Left ventricle myocardium superior (tissue), 1 donor: ENCODE data around the gene GSAP. TPM values are rescaled to one million over a fixed set of nuclear protein-coding genes. Genes with fewer than 3 reads are reported as not detected.

Experiments used
- ATAC-seq: fragments of 200-7000 bp; cut with Tn5 transposase; one replicate; pipeline ENCODE4 v1.9.1; 2020; ENCODE audit warnings: mild to moderate bottlenecking, moderate library complexity
- DNase-seq: peaks from one replicate; pipeline ENCODE4 v3.0.0-alpha.2; 2020
- intact Hi-C: fragments of 100-400 bp; cut with micrococcal nuclease; formaldehyde crosslinking; loops from one replicate; pipeline ENCODE4 v1.11.0; 2022
- total RNA-seq: library from RNA; stranded (reverse); fragmentation: NEBNext Ultra II Directional; extraction: Animal tissue kit (Norgen Biotek cat#: 25700); gene quantifications from one replicate; pipeline ENCODE4 v1.2.1, GENCODE V29; 2021
- donor health status: DM: no; HTN: yes; CAD: no; lungs with severe emphysema.

Gene GSAP
- total RNA-seq, 1 donor from 2014 or later: 7.8 TPM

GRCh38 chr7:77443042-77443441 is 26.9 kb upstream of the GSAP start:
- intact Hi-C loops: no loop called here
- ATAC-seq (no peak), DNase-seq (no peak)

GRCh38 chr7:77442636-77443035 is 26.5 kb upstream of the GSAP start:
- DNase-seq: no peak
- no peak for ATAC-seq
- intact Hi-C loops: no loop called here

- ATAC-seq: no peak
- intact Hi-C loops: loop anchor here (2.0 kb wide), 1 partner anchor 32 kb away; no protein-coding TSS in a partner anchor
- no peak for DNase-seq
Observed at GRCh38 chr7:77441046-77441445, 24.9 kb upstream of the GSAP start.

- intact Hi-C loops: no loop called here
- peak; percentile 91 for ATAC-seq
- DNase-seq: peak; percentile 40
Observed at GRCh38 chr7:77439572-77439971, 23.4 kb upstream of the GSAP start.

- intact Hi-C loops: no loop called here
Observed at GRCh38 chr7:77438131-77438530, 22.0 kb upstream of the GSAP start.

GRCh38 chr7:77434570-77435275 is 18.6 kb upstream of the GSAP start:
- intact Hi-C loops: no loop called here

More at GRCh38 chr7:77438131-77438530, 22.0 kb upstream of the GSAP start:
- DNase-seq (no peak), ATAC-seq (no peak)

GRCh38 chr7:77433901-77434300 is 17.8 kb upstream of the GSAP start:
- intact Hi-C loops: no loop called here
- no peak for DNase-seq
- ATAC-seq: no peak

More at GRCh38 chr7:77434570-77435275, 18.6 kb upstream of the GSAP start:
- no peak for DNase-seq
- no peak for ATAC-seq

- no peak for ATAC-seq
- no peak for DNase-seq
- intact Hi-C loops: no loop called here
Observed at GRCh38 chr7:77430927-77431326, 14.8 kb upstream of the GSAP start.

- no peak for DNase-seq
- ATAC-seq: peak; percentile 81
- intact Hi-C loops: no loop called here
Observed at GRCh38 chr7:77428777-77429231, 12.7 kb upstream of the GSAP start.

GRCh38 chr7:77427996-77428603 is 12.0 kb upstream of the GSAP start:
- ATAC-seq: no peak
- DNase-seq: no peak
- intact Hi-C loops: no loop called here

- ATAC-seq (peak; percentile 17), DNase-seq (no peak)
- intact Hi-C loops: no loop called here
Observed at GRCh38 chr7:77426521-77427051, 10.4 kb upstream of the GSAP start.

- intact Hi-C loops: no loop called here
- no peak for DNase-seq
- no peak for ATAC-seq
Observed at GRCh38 chr7:77426052-77426404, 9.9 kb upstream of the GSAP start.

GRCh38 chr7:77425101-77426051 is 9.2 kb upstream of the GSAP start:
- no peak for DNase-seq
- peak; percentile 30 for ATAC-seq
- intact Hi-C loops: no loop called here

GRCh38 chr7:77422500-77422899 is 6.4 kb upstream of the GSAP start:
- no peak for ATAC-seq
- DNase-seq: no peak
- intact Hi-C loops: no loop called here

GRCh38 chr7:77420986-77421672 is 5.0 kb upstream of the GSAP start:
- intact Hi-C loops: no loop called here
- DNase-seq: no peak
- ATAC-seq: no peak

- intact Hi-C loops: no loop called here
- DNase-seq: no peak
- ATAC-seq: no peak
Observed at GRCh38 chr7:77420438-77420837, 4.3 kb upstream of the GSAP start.

- intact Hi-C loops: no loop called here
- ATAC-seq (no peak), DNase-seq (no peak)
Observed at GRCh38 chr7:77419102-77419501, 3.0 kb upstream of the GSAP start.

- ATAC-seq (no peak), DNase-seq (no peak)
- intact Hi-C loops: no loop called here
Observed at GRCh38 chr7:77417801-77418200, 1.7 kb upstream of the GSAP start.
